UCSD-AML1 (cell line): ENCODE measurements around the gene KCNJ12.
A peak's percentile ranks its signal among the peaks of the same experiment; 100 is the strongest.
"Not testable (repeated sequence)": the region's sequence is repeated elsewhere in the genome, so short reads cannot be mapped to it uniquely, and the experiment has no call there.

ENCODE experiments used
- DNase-seq: peaks from one replicate; lab custom pipeline; 2025; ENCODE audit not compliant: unreplicated experiment; lab: John Stamatoyannopoulos, UW

KCNJ12 gene

DNA sequence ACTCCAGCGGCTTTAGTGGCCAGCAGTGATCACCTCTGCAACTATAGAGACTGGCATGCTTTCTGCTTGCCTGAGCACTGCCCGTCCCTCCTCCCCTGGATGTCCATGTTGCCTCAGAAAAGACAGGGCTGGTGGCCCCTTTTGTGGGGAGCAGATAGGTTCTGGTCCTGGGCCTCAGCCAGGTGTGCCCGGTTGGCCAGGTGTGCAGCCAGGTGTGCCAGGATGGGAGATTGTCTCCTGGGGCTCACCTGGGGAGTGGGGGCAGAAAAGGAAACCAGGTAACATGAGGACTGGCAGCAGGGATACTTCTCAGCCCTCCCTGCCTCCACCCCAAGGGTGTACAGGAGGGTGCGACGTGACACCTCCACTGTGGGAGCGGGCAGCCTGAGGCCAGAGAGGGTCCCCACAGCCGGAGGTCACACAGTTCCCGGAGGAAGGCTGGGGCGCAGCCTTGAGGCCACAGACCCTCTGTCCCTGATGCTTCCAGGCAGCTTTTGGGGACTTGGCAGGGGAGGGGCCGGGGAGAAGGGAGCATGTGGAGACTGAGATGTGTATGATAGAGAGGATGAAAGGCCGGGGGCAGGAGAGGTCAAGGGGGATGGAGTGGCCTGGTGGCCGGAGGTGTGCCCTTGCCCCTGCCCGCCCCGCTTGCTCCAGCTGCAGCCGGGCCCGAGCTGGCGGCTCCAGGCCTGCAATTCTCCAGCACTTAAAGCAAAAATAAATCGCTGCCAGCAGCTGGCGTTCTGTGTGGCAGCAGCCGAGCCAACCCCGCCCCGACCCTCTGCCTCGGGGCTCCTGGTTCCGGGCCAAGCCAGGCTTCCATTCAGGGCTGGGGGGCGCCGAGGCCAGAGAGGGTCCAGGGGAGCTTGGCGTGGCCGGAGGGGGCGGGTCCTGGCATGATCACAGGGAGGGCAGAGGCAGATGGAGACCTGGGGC lies 6.7 kb downstream of the KCNJ12 start:
- DNase-seq = no peak

DNA sequence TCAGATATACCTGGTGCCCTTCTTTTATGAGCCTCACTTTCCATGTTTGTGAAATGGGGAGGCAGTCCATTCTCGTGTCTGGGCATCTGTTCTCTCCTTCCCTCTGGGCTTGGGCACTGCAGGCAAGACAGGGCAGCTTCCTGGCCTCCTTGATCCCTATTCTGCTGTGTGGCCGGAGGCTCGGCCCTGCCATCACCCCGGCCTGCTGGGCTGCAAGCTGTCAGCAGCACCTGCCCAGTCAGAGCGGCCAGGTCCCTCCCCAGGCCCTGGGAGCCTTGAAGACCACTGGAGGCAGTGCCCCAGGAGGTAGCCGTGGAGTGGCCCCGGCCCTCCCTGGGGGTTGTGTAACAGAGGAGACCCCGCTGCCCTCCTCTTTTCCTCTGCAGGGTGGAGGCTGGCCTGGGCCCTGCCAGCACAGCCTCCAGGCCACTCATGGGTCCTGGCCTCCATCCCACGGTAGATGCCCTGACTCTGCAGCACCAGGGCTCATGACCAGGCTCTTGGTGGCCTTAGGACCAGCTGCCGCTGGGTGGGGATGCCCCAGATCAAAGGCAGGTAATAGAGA lies 9.2 kb downstream of the KCNJ12 start:
- no peak for DNase-seq

DNA sequence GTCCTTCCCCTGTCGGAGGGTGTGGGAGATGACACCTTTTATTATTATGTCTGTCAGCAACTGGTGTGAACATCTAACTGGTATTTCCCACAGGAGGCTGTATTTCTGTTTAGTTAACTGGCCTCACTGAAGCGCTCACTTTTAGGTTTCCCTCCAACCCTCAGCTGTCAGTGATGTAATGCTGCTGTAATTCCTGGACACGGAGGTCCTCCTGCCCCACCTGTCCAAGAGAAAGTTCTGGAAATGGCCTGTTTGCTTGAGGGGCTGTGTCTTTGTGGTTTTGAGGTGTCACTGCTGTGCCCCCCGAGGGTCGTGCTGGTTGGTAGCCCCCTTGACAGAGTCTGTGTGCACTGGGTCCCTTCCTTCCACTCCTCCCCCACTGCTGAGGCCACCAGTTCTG lies 11.5 kb downstream of the KCNJ12 start:
- DNase-seq = no peak

DNA sequence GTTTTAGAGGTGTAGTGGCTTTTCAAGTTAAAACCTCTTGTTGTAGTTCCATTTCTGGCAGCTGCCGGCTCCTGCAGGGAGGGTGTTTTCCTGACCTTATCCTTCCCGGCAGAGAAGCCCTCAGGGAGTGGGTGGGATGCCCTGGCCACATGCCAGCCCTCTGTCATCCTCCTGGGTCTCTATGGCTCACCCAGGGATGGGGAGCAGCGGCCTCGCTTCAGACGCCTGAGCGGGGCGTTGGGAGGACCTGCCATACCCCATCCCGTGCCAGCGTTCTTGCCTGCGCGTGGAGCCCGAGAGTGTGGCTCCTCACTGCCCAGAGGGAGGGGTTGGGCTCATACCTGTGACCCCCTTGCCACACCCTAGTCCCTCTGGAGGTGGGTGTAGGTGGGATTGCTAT lies 11.9 kb downstream of the KCNJ12 start:
- no peak for DNase-seq

DNA sequence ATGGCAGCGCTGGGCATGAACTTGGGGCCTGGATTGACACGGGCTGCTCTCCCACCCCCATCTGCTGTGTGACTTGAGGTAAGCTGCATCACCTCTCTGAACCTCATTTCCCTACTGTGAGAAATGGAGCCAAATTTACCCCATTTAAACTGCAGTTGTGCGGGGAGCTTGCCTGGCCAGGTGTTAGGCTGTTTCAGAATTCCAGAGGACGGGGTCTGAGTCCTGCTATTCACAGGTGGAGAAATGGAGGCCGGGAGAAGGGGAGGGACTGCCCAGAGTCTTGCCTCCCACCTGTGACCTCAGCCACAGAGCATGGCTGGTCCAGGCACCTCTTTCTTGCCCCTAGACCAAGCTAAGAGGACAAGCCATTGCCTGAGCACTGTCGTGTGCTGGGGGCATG lies 12.8 kb downstream of the KCNJ12 start:
- DNase-seq = no peak

DNA sequence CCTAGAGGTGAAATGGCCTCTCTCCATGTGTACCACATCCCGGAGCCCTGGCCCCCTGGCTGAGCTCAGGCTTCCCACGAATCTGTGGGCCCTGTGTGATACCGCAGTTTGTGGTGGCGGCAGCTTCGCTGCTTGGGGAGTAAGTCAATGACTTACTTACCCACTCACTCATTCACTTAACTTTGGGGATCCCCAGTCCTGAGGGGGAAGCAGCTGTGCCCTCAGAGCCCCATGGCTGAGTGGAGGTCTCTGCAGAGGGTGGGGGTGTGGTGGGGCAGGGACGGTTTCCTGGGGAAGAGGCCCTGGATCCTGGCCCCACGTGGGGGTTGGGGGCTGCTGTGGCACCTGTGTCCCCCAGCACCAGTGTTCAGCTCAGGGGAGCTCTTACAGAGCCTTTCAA lies 13.2 kb downstream of the KCNJ12 start:
- DNase-seq = no peak

DNA sequence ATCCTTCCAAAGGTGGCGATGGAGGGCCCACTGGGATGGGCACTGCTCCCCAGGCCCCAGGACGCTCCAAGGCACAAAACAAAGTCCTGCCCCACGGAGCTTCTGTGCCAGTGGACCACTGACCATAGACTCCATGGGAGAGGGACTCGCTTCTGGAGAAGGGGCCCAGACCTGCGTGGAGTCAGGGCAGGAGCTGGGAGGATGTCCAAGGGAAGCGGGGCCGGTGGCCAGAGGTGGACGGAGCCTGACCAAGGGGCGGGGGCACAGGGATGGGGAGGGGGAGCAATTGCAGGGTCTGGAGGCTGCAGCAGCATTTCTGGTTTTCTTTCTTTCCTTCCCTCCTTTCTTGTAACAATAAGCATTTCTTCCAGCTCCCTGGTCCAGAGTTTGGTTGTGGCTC lies 14.1 kb downstream of the KCNJ12 start:
- no peak for DNase-seq

DNA sequence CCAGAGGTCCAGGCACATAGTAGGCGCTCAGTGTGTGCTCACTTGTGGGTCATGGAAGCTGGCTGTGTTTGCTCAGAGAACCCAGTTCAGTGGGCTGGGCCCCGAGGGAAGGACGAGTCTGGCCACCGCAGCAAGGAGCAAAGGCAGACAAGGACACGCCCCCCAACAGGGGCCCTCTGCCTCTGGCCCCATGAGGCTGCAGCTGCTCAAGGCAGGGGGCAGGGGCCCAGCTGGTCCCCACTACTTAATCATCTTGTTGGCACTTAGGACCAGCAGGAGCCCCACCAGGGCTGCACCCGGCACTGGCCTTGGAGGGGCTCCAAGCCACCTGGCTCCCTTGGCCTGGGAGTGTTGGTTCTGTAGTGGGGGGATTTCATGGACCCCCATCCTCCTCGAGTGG lies 16.1 kb downstream of the KCNJ12 start:
- DNase-seq = no peak

DNA sequence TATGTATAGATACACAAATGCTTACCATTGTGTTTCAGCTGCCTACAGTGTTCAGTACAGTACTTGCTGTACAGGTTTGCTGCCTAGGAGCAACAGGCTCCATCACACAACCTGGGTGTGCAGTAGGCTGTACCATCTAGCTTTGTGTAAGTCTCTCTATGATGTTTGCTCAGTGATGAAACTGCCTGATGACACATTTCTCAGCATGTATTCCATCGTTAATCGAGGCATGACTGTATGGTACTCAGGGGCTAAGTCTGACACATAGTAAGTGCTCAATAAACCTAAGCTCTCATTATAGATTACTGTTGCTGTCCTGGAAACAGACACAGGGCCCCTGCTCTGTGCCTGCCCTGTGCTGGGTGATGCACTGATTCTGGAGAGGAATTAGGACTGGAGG lies 18.1 kb downstream of the KCNJ12 start:
- DNase-seq = no peak

DNA sequence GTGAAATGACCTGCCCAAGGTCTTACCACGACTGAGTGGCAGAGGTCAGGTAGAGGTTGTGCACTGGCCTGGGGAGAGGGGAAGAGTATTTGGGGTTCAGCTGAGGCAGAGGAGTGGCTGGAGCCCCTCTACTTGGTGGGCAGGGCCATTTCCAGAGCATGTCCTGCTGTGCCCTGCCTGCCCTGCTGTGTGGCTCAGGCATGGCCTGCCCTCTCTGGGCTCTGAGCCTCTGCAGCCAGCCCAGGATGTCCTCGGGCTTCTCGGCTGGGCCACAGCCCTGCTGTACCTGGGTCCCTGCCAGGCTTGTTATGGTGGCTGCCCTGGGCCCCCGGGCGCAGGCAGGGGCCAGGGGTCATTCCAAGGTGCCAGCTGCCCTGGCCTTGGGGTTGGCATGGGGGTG lies 19.6 kb downstream of the KCNJ12 start:
- no peak for DNase-seq

DNA sequence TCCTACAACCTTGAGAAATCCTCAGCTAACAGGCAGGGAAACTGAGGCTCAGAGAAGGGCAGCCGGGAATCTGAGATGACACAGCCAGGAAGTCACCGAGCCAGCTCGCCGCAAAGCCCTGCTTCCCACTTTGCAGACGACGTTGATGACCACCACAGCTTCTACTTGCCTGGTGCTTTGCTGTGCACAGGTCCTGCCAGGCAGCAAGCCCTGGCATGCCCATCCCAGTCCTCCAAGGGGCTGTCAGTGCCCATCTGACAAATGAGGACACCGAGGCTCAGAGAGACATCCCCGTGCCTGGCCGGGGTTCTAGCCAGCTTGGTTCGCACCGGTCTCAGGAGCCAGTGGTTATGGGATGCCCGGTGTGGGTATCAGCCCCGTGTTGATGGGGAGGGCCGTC lies 20.1 kb downstream of the KCNJ12 start:
- DNase-seq = no peak

DNA sequence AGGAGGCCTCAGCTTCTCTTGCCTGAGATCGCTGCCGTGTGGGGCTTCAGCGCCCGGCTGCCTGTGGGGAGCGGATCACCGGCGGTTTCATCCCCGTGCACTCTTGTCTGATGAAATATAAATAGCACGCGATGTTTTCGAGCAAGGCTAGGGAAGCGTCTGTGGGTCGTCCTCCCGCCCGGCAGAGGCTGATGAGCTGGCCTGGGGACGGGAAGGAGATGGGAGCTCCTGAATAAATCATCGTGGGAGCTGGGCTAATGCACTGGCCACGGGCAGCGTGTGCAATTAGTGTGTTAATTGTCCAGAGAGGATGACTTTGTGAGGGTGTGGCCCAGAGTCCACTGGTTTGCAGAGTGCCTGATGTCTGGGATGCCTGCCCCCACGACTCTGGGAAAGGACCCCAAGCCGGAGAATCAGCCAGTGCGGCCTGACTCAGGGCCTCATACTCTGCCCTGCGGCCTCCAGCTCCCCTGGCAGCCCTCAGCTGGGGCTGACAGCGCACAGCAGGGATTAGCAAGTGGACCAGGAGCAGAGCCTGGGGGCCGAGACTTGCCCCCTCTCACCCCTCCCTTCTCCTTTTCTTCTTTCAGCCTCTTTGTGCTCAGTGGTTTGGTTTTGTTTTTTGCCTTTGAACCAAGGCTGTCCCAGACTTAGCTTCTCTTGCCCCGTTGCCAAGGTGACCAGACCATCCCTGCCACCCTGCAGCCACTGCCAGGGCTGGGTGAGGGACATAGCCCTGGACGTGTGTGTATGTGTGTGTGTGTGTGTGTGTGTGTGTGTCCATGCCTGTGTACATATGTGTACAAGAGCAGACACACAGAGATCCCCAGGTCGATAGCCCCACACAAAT lies 21.4 kb downstream of the KCNJ12 start:
- no peak for DNase-seq

DNA sequence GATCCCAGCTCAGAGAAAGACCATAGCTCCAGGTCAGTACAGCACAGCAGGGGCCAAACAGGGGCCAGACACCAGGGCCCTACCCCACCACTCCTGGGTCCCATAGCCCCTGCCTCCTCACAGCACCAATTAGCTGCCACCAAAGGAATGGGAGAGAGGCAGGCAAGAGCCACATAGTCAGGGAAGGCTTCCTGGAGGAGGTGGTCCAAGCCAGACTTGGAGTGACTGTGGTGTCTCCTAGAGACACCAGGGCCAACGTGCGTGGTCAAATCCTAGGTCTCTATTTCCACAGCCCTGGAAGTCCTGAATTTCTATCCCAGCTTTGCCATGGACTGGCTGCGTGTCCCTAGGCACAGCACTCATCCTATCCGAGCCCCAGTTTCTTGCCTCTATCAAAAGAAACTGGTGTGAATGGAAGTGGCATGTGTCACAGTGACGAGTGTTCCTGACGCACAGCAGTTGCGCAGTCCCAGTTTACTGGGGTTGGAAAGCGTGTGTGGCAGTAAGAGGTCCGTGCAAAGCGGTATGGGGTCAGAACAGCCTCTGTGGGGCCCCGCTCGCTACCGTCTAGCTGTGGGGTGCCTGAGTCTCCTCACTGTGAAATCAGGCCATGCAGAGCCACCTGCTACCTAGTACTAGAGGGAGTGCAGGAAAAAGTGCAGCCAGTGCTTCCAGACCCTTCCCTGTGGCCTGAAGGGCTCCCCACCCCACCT lies 23.5 kb downstream of the KCNJ12 start:
- DNase-seq = no peak

DNA sequence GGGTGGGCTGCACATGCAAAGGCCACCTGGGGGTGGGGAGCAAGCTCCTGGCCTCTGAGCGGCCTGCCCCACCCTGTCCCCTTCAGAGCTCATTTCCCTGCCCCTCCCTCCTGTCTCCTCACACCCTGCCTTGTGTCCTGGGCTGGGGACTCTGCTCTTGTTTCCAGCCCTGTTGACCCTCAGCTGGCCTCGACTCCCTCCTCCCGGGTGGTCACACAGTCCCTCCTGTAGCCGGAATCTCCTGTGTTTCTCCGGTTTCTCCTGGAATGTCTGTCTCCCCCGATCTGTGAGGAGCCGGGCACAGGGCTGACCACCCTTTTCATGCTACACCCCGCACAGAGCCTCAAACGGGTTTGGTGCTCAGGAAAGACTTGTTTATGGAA lies 24.0 kb downstream of the KCNJ12 start:
- DNase-seq = not testable (repeated sequence)

DNA sequence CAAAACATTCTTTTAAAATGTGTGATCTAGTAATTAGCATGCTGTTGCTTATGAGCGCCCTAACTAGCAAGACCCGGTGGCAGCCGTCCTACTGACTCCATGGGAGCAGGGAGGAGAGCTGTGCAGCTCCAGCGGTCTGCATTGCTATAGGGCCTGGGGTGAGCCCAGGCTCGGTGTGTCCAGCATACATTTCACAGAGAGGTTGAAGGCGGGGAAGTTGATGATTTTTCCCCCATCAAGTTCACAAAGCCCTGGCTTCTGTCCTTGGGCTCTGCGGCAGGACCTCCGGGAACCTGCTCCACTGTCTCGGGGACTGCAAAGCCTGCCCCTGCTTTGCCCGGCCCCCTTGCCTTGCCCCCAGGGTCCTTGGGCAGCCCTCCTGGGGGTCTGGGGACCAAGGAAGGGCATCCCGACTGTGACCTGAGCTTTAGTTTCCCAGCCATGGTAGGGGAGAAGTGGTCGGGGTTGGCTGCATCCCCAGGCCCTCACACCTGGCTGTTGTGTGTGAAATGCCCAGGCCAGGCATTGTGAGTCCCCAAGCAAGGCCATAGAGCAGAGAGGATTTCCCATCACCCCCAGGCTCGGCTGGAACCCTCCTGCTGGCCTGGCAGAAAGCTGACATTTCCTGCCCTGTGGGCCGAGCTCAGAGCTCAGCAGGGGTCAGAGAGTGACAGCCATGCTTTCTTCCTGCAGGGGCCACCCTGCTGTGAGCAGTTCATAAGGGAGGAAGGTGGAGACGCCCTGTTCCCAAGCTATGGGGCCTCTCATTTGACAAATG lies 24.8 kb downstream of the KCNJ12 start:
- no peak for DNase-seq

DNA sequence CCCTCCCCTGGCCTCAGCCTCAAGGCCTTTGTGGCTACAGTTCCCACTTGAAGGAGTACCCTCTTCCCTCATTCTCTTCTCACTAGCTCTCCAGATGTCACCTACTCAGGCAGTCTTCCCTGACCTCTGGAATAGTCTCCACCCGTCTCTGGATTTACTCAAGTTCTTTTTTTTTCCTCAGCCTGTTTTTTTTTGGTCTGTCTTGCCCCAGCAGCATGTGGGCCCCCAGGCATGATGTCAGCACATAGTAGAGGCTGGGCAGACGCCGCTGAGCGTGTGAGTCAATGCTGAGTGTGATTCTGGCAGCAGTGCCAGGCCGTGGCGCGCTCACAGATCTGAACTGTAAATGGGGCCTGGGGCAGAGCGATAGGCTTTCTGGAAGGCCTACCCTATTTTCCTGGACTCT lies 26.0 kb downstream of the KCNJ12 start:
- not testable (repeated sequence) for DNase-seq

DNA sequence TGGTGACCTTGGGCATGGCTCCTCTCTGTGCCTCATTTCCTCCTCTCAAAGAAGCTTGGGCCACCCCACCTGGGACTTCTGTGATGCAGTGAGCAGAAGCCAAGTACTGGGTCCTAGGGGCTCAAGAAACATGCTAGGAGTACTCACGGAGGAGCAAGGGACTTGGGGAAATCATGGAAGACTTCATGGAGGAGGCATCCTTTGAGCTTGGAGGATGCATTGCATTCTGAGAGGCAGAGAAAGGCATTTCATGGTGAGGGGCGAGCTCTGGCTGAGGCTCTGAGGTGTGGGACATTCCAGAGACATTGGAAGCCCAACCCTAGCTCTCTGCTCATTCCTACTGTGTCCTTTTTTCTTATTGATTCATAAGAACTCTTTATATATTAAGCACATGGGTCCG lies 26.8 kb downstream of the KCNJ12 start:
- not testable (repeated sequence) for DNase-seq

DNA sequence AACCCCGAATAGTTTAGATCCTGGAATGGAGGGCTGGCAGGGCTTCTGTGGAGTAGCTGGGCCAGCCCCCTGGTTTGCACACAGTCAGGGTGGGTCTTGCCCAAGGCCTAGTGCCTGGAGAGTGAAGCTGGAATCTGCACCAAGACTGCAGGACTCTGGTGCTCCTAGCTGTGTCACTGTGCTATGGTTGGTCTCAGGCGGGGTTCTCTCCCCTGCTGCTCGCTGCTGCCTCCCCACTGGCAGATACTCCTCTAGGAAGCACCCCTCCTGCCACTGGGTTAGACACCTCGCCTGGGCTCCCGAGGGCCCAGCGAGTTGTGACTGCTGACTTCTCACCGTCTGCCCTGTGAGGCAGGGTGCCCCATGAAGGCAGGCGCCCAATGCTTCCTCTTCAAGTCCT lies 27.9 kb downstream of the KCNJ12 start:
- DNase-seq = not testable (repeated sequence)

DNA sequence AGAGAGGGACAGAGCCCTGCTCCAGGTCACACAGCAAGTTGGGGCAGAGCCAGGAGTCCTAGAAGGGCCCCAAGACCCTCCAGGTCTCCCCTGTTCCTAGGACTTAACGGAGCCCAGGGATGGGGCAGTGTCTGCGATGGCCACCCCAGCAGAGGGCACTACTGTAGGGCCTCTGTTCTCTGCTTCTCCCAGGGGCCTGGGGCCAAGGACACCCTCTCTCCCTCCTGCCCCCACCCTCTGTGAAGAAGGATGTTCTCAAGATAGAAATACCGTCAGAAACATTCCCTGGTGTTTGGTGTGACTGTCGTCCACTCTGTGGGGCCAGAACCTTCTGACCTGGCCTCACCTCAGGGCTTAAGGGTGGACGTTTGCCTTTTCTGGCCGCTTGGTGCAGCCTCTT lies 28.4 kb downstream of the KCNJ12 start:
- not testable (repeated sequence) for DNase-seq

DNA sequence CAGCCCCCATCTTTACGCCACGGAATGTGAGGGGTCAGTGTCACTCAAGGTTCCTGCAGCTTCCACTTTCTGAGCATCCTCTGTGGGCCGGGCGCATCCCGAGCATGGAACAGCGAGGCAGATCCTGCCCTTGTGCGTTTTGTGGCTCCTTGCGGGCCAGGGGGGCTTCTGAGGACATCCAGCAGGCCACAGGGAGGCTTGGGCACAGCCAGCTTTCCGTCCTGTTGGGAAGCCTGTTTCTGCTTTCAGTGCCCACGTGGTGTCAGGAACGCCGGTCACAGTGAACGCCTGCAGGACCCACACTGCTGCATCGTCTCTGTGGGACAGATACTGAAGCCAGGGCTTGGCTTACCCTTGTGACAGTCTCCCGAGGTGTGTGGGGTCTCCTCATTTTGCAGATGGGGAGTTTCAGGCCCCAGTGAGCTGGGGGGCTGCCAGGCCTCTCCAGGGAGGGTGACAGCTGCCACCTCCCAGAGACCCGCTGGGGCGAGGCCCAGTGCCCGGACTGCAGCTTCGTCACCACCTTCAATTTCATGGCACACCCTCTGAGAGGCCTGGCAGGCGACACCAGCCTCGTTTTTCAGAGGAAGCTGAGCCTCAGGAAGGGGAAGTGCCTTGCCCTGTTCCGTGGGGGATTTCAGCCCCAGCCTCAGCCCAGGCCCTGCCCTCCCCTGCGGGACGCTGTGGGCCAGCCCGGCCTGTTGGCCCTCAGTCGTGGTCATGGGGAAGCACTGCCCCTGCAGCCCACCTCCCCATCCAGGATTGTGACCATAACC lies 29.0 kb downstream of the KCNJ12 start:
- peak; percentile 32 for DNase-seq
